BJ (cell line): ENCODE data around the gene PCLAF. TPM values are rescaled to one million over a fixed set of nuclear protein-coding genes. Genes with fewer than 3 reads are reported as not detected.

Experiments
- CTCF ChIA-PET: fragments of 350-600 bp; formaldehyde crosslinking; extraction: SDS; loops from one replicate; lab custom pipeline; 2021; ENCODE audit warnings: antibody characterized with exemption, inconsistent platforms; lab: Yijun Ruan, JAX
- POLR2A ChIA-PET: fragments of 300-600 bp; sonication (Branson Sonifier 250); formaldehyde crosslinking; extraction: SDS; loops from one replicate; lab custom pipeline; 2021; ENCODE audit warnings: antibody characterized with exemption; lab: Charles Lee
- DNase-seq: peaks from one replicate; pipeline ENCODE4 v3.0.0-alpha.2; 2011; ENCODE audit warnings: low read depth
- H3K27me3 ChIP-seq: 2 replicates; pipeline ENCODE4 v1.6.0; 2011; ENCODE audit warnings: low read length; ENCODE audit not compliant: control insufficient read depth, insufficient read depth
- H3K36me3 ChIP-seq: 2 replicates; pipeline ENCODE4 v1.5.1; 2011; ENCODE audit warnings: low read length; ENCODE audit not compliant: control insufficient read depth, insufficient read depth
- H3K4me3 ChIP-seq: 2 replicates; pipeline ENCODE4 v1.5.1; 2011; ENCODE audit warnings: low read depth, mild to moderate bottlenecking, control low read depth, low read length
- CTCF ChIP-seq: IDR thresholded peaks from 2 replicates; pipeline ENCODE4 v1.5.1; 2011; ENCODE audit warnings: low read depth, mild to moderate bottlenecking, control low read depth, inconsistent platforms, low read length, moderate library complexity; ENCODE audit not compliant: insufficient read depth
- polyA plus RNA-seq: library from polyadenylated mRNA; depleted of rRNA; stranded (reverse); fragments of >200 nt; gene quantifications from 2 replicates; pipeline ENCODE4 v1.2.3, GENCODE V29; 2011

PCLAF gene
- polyA plus RNA-seq, 1 experiment, result 143 TPM

- DNase-seq, result no peak
- Histone ChIP-seq H3K27me3 (no peaks in the 10 kb centered on the region), H3K36me3 (peaks cover 1% of the 10 kb centered on the region; the same call in 1 of the 2 replicates), H3K4me3 (no peak overlapping the region)
- no peak for TF ChIP-seq CTCF
- ChIA-PET CTCF (interaction anchor here (1.6 to 4.8 kb wide), 3 partner anchors 38 to 303 kb away, joined by 3 to 24 read pairs (median 11); partner anchors contain the start of gene TRIP4), POLR2A (interaction anchor here (0.7 kb wide), 1 partner anchor 254 kb away, joined by 3 read pairs; no protein-coding TSS in a partner anchor)
Observed at GRCh38 chr15:64425221-64425620, 44.0 kb upstream of the PCLAF start.

GRCh38 chr15:64423970-64424369 is 42.7 kb upstream of the PCLAF start:
- CTCF ChIA-PET, result interaction anchor here (1.8 kb wide), 1 partner anchor 258 kb away, joined by 11 read pairs; no protein-coding TSS in a partner anchor
- peaks cover 1% of the 10 kb centered on the region; the same call in 1 of the 2 replicates for H3K36me3 ChIP-seq
- POLR2A ChIA-PET, result no interaction called here

GRCh38 chr15:64422697-64423096 is 41.5 kb upstream of the PCLAF start:
- CTCF ChIA-PET, result interaction anchor here (2.2 kb wide), 1 partner anchor 305 kb away, joined by 5 read pairs; no protein-coding TSS in a partner anchor
- Histone ChIP-seq H3K4me3 (no peak overlapping the region), H3K27me3 (no peaks in the 10 kb centered on the region), H3K36me3 (peaks cover 1% of the 10 kb centered on the region; the same call in 1 of the 2 replicates)
- no peak for TF ChIP-seq CTCF
- POLR2A ChIA-PET, result no interaction called here
- no peak for DNase-seq

More at GRCh38 chr15:64423970-64424369, 42.7 kb upstream of the PCLAF start:
- no peaks in the 10 kb centered on the region for H3K27me3 ChIP-seq
- no peak for DNase-seq
- no peak overlapping the region for H3K4me3 ChIP-seq
- TF ChIP-seq CTCF, result no peak

GRCh38 chr15:64412216-64412615 is 31.0 kb upstream of the PCLAF start:
- no peak for TF ChIP-seq CTCF
- H3K4me3 ChIP-seq, result no peak overlapping the region
- CTCF ChIA-PET, result interaction anchor here (1.0 kb wide), 1 partner anchor 18 kb away, joined by 3 read pairs; no protein-coding TSS in a partner anchor
- H3K27me3 ChIP-seq, result no peaks in the 10 kb centered on the region
- peaks cover 8% of the 10 kb centered on the region for H3K36me3 ChIP-seq
- POLR2A ChIA-PET, result no interaction called here
- no peak for DNase-seq

- H3K36me3 ChIP-seq, result peaks cover 8% of the 10 kb centered on the region
- CTCF ChIA-PET, result no interaction called here
Observed at GRCh38 chr15:64400583-64400982, 19.3 kb upstream of the PCLAF start.

More at GRCh38 chr15:64400583-64400982, 19.3 kb upstream of the PCLAF start:
- TF ChIP-seq CTCF, result no peak
- no peak overlapping the region for H3K4me3 ChIP-seq
- H3K27me3 ChIP-seq, result no peaks in the 10 kb centered on the region
- POLR2A ChIA-PET, result no interaction called here
- DNase-seq, result no peak
